SU-DHL-6 (cell line): ENCODE results near the gene IL10RB.

ENCODE experiments used
- H2AFZ ChIP-seq: fragments of 200-600 bp; sonication (generic); 2 replicates; pipeline ENCODE4 v1.6.1; 2014; ENCODE audit warnings: low read depth, mild to moderate bottlenecking, moderate library complexity, mixed read lengths, antibody characterized with exemption, low read length; ENCODE audit not compliant: severe bottlenecking
- H3F3A ChIP-seq: fragments of 200-600 bp; shearing (Covaris generic); 2 replicates; pipeline ENCODE4 v1.6.0; 2016; ENCODE audit warnings: antibody characterized with exemption, mild to moderate bottlenecking; ENCODE audit not compliant: insufficient read depth
- H3K27ac ChIP-seq: fragments of 200-600 bp; sonication (generic); 2 replicates; pipeline ENCODE4 v1.5.1; 2016; ENCODE audit warnings: low read depth, mild to moderate bottlenecking, low read length, moderate library complexity, mixed read lengths
- H3K27me3 ChIP-seq: fragments of 200-600 bp; sonication (generic), shearing (Covaris generic); 2 replicates; pipeline ENCODE4 v1.6.0; 2014; ENCODE audit warnings: mild to moderate bottlenecking, low read length
- H3K36me3 ChIP-seq: fragments of 200-600 bp; sonication (generic); 2 replicates; pipeline ENCODE4 v1.6.1; 2014; ENCODE audit warnings: mild to moderate bottlenecking, low read length, mixed read lengths
- H3K4me2 ChIP-seq: fragments of 300-600, 200-600 bp; shearing (Covaris generic), sonication (generic); 2 replicates; pipeline ENCODE4 v1.6.0; 2014; ENCODE audit warnings: low read length, low read depth, mild to moderate bottlenecking; ENCODE audit not compliant: poor library complexity, severe bottlenecking
- H3K4me3 ChIP-seq: fragments of 200-600 bp; sonication (generic); 2 replicates; pipeline ENCODE4 v1.5.1; 2014; ENCODE audit warnings: antibody characterized with exemption, low read length, mild to moderate bottlenecking, mixed read lengths; ENCODE audit not compliant: insufficient read depth, poor library complexity, severe bottlenecking
- H3K79me2 ChIP-seq: fragments of 200-600 bp; sonication (generic); 2 replicates; pipeline ENCODE4 v1.6.1; 2014; ENCODE audit warnings: mild to moderate bottlenecking, low read length, moderate library complexity; ENCODE audit not compliant: insufficient read depth
- H3K9ac ChIP-seq: fragments of 200-600 bp; sonication (generic); 2 replicates; pipeline ENCODE4 v1.7.0; 2014; ENCODE audit warnings: mild to moderate bottlenecking, low read length
- H3K9me2 ChIP-seq: fragments of 200-600 bp; sonication (generic); replicated peaks from 2 replicates; pipeline ENCODE4 v1.6.1; 2014; ENCODE audit warnings: low read length; ENCODE audit not compliant: insufficient read depth
- H3K9me3 ChIP-seq: fragments of 200-600 bp; sonication (generic); 2 replicates; pipeline ENCODE4 v1.6.1; 2014; ENCODE audit warnings: low read length, mixed read lengths; ENCODE audit not compliant: insufficient read depth
- H4K20me1 ChIP-seq: fragments of 200-600 bp; sonication (generic); 2 replicates; pipeline ENCODE4 v1.6.1; 2014; ENCODE audit warnings: low read depth, mild to moderate bottlenecking, antibody characterized with exemption, low read length, moderate library complexity, mixed read lengths
- CTCF ChIP-seq: fragments of 200-600 bp; sonication (generic); IDR thresholded peaks from one replicate; pipeline ENCODE4 v1.5.1; 2017; ENCODE audit warnings: antibody characterized with exemption, mild to moderate bottlenecking, low read length, moderate library complexity; ENCODE audit not compliant: insufficient read depth, poor library complexity, severe bottlenecking
- EZH2phosphoT487 ChIP-seq: fragments of 200-600 bp; sonication (generic), shearing (Covaris generic); conservative IDR thresholded peaks from 2 replicates; pipeline ENCODE4 v1.6.1; 2018; ENCODE audit warnings: mild to moderate bottlenecking, antibody characterized with exemption, low read length, moderate library complexity, mixed read lengths

IL10RB gene

GRCh38 chr21:33314111-33314510 lies 47.9 kb downstream of the IL10RB start:
- H3K4me3 ChIP-seq, result no peak overlapping the region
- H3F3A ChIP-seq, result peaks cover 6% of the 10 kb centered on the region
- no peak overlapping the region for H3K9ac ChIP-seq
- no peaks in the 10 kb centered on the region for H3K27me3 ChIP-seq
- no peak overlapping the region for H2AFZ ChIP-seq
- H3K4me2 ChIP-seq, result no peak overlapping the region
- no peaks in the 10 kb centered on the region for H3K79me2 ChIP-seq
- H3K9me2 ChIP-seq, result no peaks in the 10 kb centered on the region
- no peaks in the 10 kb centered on the region for H3K36me3 ChIP-seq
- no peak for TF ChIP-seq EZH2phosphoT487
- TF ChIP-seq CTCF, result no peak
- H4K20me1 ChIP-seq, result no peaks in the 10 kb centered on the region
- H3K27ac ChIP-seq, result no peak overlapping the region
- no peaks in the 10 kb centered on the region for H3K9me3 ChIP-seq

GRCh38 chr21:33315946-33316710 lies 50.0 kb downstream of the IL10RB start:
- no peaks in the 10 kb centered on the region for H3K27me3 ChIP-seq
- no peaks in the 10 kb centered on the region for H3F3A ChIP-seq
- H3K27ac ChIP-seq, result no peak overlapping the region
- H3K9me3 ChIP-seq, result no peaks in the 10 kb centered on the region
- H3K79me2 ChIP-seq, result no peaks in the 10 kb centered on the region
- H3K4me2 ChIP-seq, result no peak overlapping the region
- no peaks in the 10 kb centered on the region for H4K20me1 ChIP-seq
- no peak overlapping the region for H3K9ac ChIP-seq
- TF ChIP-seq CTCF (no peak), EZH2phosphoT487 (no peak)
- no peak overlapping the region for H3K4me3 ChIP-seq
- no peaks in the 10 kb centered on the region for H3K9me2 ChIP-seq
- H3K36me3 ChIP-seq, result no peaks in the 10 kb centered on the region
- H2AFZ ChIP-seq, result no peak overlapping the region

GRCh38 chr21:33317145-33317544 lies 51.0 kb downstream of the IL10RB start:
- H3K4me3 ChIP-seq, result no peak overlapping the region
- H3K27ac ChIP-seq, result no peak overlapping the region
- H3K27me3 ChIP-seq, result no peaks in the 10 kb centered on the region
- H3K9me2 ChIP-seq, result no peaks in the 10 kb centered on the region
- H3K9ac ChIP-seq, result no peak overlapping the region
- no peak overlapping the region for H2AFZ ChIP-seq
- H3K36me3 ChIP-seq, result no peaks in the 10 kb centered on the region
- no peaks in the 10 kb centered on the region for H3K79me2 ChIP-seq
- no peaks in the 10 kb centered on the region for H3F3A ChIP-seq
- no peak overlapping the region for H3K4me2 ChIP-seq
- TF ChIP-seq EZH2phosphoT487 (no peak), CTCF (no peak)
- H3K9me3 ChIP-seq, result no peaks in the 10 kb centered on the region
- no peaks in the 10 kb centered on the region for H4K20me1 ChIP-seq
